Left lung (tissue), 10 donors: Measurements from ENCODE around the gene KLF3. TPM values are rescaled to one million over a fixed set of nuclear protein-coding genes. Genes with fewer than 3 reads are reported as not detected.

Source experiments
- ATAC-seq: fragments of 200-7000 bp; cut with Tn5 transposase; one replicate; pipeline ENCODE4 v1.9.1; 2020; ENCODE audit warnings: moderate library complexity
- DNase-seq, 4 donors: peaks; one replicate each; pipeline ENCODE4 v3.0.0-alpha.2; 2013 to 2020
- H3K27ac ChIP-seq, 2 donors: fragments of 200-600 bp; sonication (generic) in 1 of 2; one replicate each; pipeline versions ENCODE4 v1.5.0 to v1.8.0; 2020 to 2021
- H3K27me3 ChIP-seq, 2 donors: fragments of 200-600 bp; sonication (generic) in 1 of 2; one replicate each; pipeline versions ENCODE4 v1.5.0 to v1.8.0; 2020 to 2021
- H3K36me3 ChIP-seq, 2 donors: fragments of 200-600 bp; sonication (generic) in 1 of 2; one replicate each; pipeline versions ENCODE4 v1.5.0 to v1.8.0; 2020 to 2021
- H3K4me1 ChIP-seq, 2 donors: fragments of 200-600 bp; one replicate each; pipeline ENCODE4 v1.8.0; 2021
- H3K4me3 ChIP-seq, 2 donors: fragments of 200-600 bp; sonication (generic) in 1 of 2; one replicate each; pipeline versions ENCODE4 v1.5.0 to v1.8.0; 2020 to 2021; ENCODE audit warnings: mild to moderate bottlenecking in 1 of 2
- H3K9me3 ChIP-seq, 2 donors: fragments of 200-600 bp; sonication (generic) in 1 of 2; one replicate each; pipeline versions ENCODE4 v1.5.0 to v1.8.0; 2020 to 2021
- CTCF ChIP-seq, 2 donors: fragments of 200-600 bp; sonication (generic) in 1 of 2; IDR thresholded peaks; one replicate each; pipeline versions ENCODE4 v1.5.0 to v1.8.0; 2021; ENCODE audit warnings: antibody characterized with exemption in 2 of 2
- intact Hi-C, 2 donors: fragments of 100-400 bp; cut with DNase I; formaldehyde crosslinking; loops; one replicate each; pipeline versions ENCODE4 v1.11.2 to v1.14.2; 2022
- polyA plus RNA-seq, 6 donors: library from polyadenylated mRNA; unstranded; fragments of 120-200 nt; gene quantifications; one replicate each; pipeline ENCODE4 v1.2.1, GENCODE V29; 2013; ENCODE audit not compliant: insufficient read length in 6 of 6
- total RNA-seq, 2 donors: library from RNA; stranded (reverse); fragmentation: NEBNext Ultra II Directional; extraction: Animal tissue kit (Norgen Biotek cat#: 25700); gene quantifications; one replicate each; pipeline ENCODE4 v1.2.1, GENCODE V29; 2021
- donor health status: DM: no; HTN: yes; CAD: no.
- donor health status: DM: no; HTN: no; CAD: no.

KLF3 gene
- total and polyA plus RNA-seq, 8 donors, result 43.2 to 59.8 (median 48.0) TPM

GRCh38 chr4:38634047-38634759, 29.8 kb upstream of the KLF3 start:
- DNase-seq, result no peak
- no peaks in the 10 kb centered on the region for H3K9me3 ChIP-seq
- no peak for ATAC-seq
- no peaks in the 10 kb centered on the region for H3K27me3 ChIP-seq
- intact Hi-C loops, result no loop called here
- no peak for TF ChIP-seq CTCF (IDR thresholded peaks at IDR 0.05)
- H3K4me3 ChIP-seq, result no peak overlapping the region
- H3K4me1 ChIP-seq, result no peaks in the 10 kb centered on the region
- no peak overlapping the region for H3K27ac ChIP-seq
- H3K36me3 ChIP-seq, result no peaks in the 10 kb centered on the region

GRCh38 chr4:38639242-38639641, 24.8 kb upstream of the KLF3 start:
- no peak for TF ChIP-seq CTCF (IDR thresholded peaks at IDR 0.05)
- Histone ChIP-seq H3K9me3 (no peaks in the 10 kb centered on the region), H3K4me1 (no peaks in the 10 kb centered on the region), H3K36me3 (no peaks in the 10 kb centered on the region), H3K27me3 (no peaks in the 10 kb centered on the region), H3K4me3 (no peak overlapping the region), H3K27ac (no peak overlapping the region)
- DNase-seq (no peak), ATAC-seq (no peak)
- intact Hi-C loops, result no loop called here

- ATAC-seq (no peak), DNase-seq (no peak)
- H3K27me3 ChIP-seq, result no peaks in the 10 kb centered on the region
- H3K36me3 ChIP-seq, result no peaks in the 10 kb centered on the region
- no peak overlapping the region for H3K4me3 ChIP-seq
- no peak overlapping the region for H3K27ac ChIP-seq
- no peaks in the 10 kb centered on the region for H3K4me1 ChIP-seq
- intact Hi-C loops, result no loop called here
- H3K9me3 ChIP-seq, result no peaks in the 10 kb centered on the region
- no peak for TF ChIP-seq CTCF (IDR thresholded peaks at IDR 0.05)
Observed at GRCh38 chr4:38641811-38642210, 22.2 kb upstream of the KLF3 start.

- TF ChIP-seq CTCF (IDR thresholded peaks at IDR 0.05), result no peak
- H3K27ac ChIP-seq, result no peak overlapping the region
- no peak for DNase-seq
- no peaks in the 10 kb centered on the region for H3K27me3 ChIP-seq
- no peaks in the 10 kb centered on the region for H3K36me3 ChIP-seq
- H3K4me3 ChIP-seq, result no peak overlapping the region
- no peak for ATAC-seq
- intact Hi-C loops, result no loop called here
- H3K9me3 ChIP-seq, result no peaks in the 10 kb centered on the region
- H3K4me1 ChIP-seq, result no peaks in the 10 kb centered on the region
Observed at GRCh38 chr4:38644201-38644600, 19.8 kb upstream of the KLF3 start.

GRCh38 chr4:38647101-38647819, 16.7 kb upstream of the KLF3 start:
- no peak for TF ChIP-seq CTCF (IDR thresholded peaks at IDR 0.05)
- Histone ChIP-seq H3K9me3 (no peaks in the 10 kb centered on the region), H3K36me3 (no peaks in the 10 kb centered on the region), H3K27ac (no peak overlapping the region), H3K27me3 (no peaks in the 10 kb centered on the region), H3K4me3 (no peak overlapping the region), H3K4me1 (no peaks in the 10 kb centered on the region)
- intact Hi-C loops, result no loop called here
- ATAC-seq (no peak), DNase-seq (no peak)
